CD14-positive monocyte (primary cell): ENCODE data around the gene FBXL13. TPM values are rescaled to one million over a fixed set of nuclear protein-coding genes. Genes with fewer than 3 reads are reported as not detected.
A peak's percentile ranks its signal among the peaks of the same experiment; 100 is the strongest.

Source experiments
- DNase-seq, 3 donors: peaks; one replicate each; pipeline ENCODE4 v3.0.0-alpha.2; 2011 to 2022
- H2AFZ ChIP-seq: 2 replicates; pipeline ENCODE4 v1.6.0; 2012; ENCODE audit warnings: mild to moderate bottlenecking, low read depth, low read length, inconsistent platforms; ENCODE audit not compliant: insufficient read depth, poor library complexity, severe bottlenecking
- H3K27ac ChIP-seq, 2 donors: 1 replicate in 1 of 2; 2 replicates in 1 of 2; pipeline ENCODE4 v1.5.1; 2012 to 2013; ENCODE audit warnings: low read length in 2 of 2, control low read depth in 1 of 2, inconsistent platforms in 1 of 2, low read depth in 1 of 2, mild to moderate bottlenecking in 1 of 2
- H3K27me3 ChIP-seq, 2 donors: one replicate each; pipeline versions ENCODE4 v1.6.0 to v1.6.1; 2011 to 2013; ENCODE audit warnings: low read length in 2 of 2; ENCODE audit not compliant: control insufficient read depth in 2 of 2, insufficient read depth in 2 of 2
- H3K36me3 ChIP-seq, 2 donors: replicated peaks in 1 of 2; 1 replicate in 1 of 2; 2 replicates in 1 of 2; pipeline versions ENCODE4 v1.5.1 to v1.6.1; 2012 to 2013; ENCODE audit warnings: low read length in 2 of 2, control low read depth in 1 of 2, inconsistent platforms in 1 of 2, mild to moderate bottlenecking in 1 of 2; ENCODE audit not compliant: insufficient read depth in 2 of 2, control insufficient read depth in 1 of 2
- H3K4me1 ChIP-seq, 2 donors: 1 replicate in 1 of 2; 2 replicates in 1 of 2; pipeline versions ENCODE4 v1.5.1 to v1.6.1; 2012 to 2013; ENCODE audit warnings: low read length in 2 of 2, control low read depth in 1 of 2, inconsistent platforms in 1 of 2, mild to moderate bottlenecking in 1 of 2, moderate library complexity in 1 of 2; ENCODE audit not compliant: insufficient read depth in 2 of 2, control insufficient read depth in 1 of 2
- H3K4me2 ChIP-seq: replicated peaks from 2 replicates; pipeline ENCODE3; 2012; ENCODE audit warnings: low read length, moderate library complexity, mild to moderate bottlenecking; ENCODE audit not compliant: poor library complexity, severe bottlenecking; ENCODE audit errors: extremely low read depth
- H3K4me3 ChIP-seq, 3 experiments: fragments of 200-600 bp in 1 of 3; sonication (generic) in 1 of 3; replicated peaks in 1 of 3; 1 replicate in 2 of 3; 2 replicates in 1 of 3; pipeline ENCODE4 v1.5.1; 2011 to 2013; ENCODE audit warnings: low read length in 3 of 3, mild to moderate bottlenecking in 3 of 3, control low read depth in 2 of 3, low read depth in 2 of 3, inconsistent platforms in 1 of 3, moderate library complexity in 1 of 3
- H3K79me2 ChIP-seq: 2 replicates; pipeline ENCODE4 v1.6.0; 2012; ENCODE audit warnings: mild to moderate bottlenecking, control low read depth, inconsistent platforms, low read length, moderate library complexity; ENCODE audit not compliant: insufficient read depth
- H3K9ac ChIP-seq: 2 replicates; pipeline ENCODE4 v1.6.0; 2017; ENCODE audit warnings: low read length, mild to moderate bottlenecking; ENCODE audit not compliant: insufficient read depth, poor library complexity, severe bottlenecking
- H3K9me3 ChIP-seq, 2 donors: replicated peaks in 1 of 2; 1 replicate in 1 of 2; 2 replicates in 1 of 2; pipeline versions ENCODE4 v1.5.1 to v1.6.1; 2012 to 2013; ENCODE audit warnings: low read length in 2 of 2, control low read depth in 1 of 2; ENCODE audit not compliant: control insufficient read depth in 1 of 2, insufficient read depth in 1 of 2
- H4K20me1 ChIP-seq: 2 replicates; pipeline ENCODE4 v1.6.0; 2012; ENCODE audit warnings: mild to moderate bottlenecking, low read length, control low read depth, moderate library complexity; ENCODE audit not compliant: insufficient read depth
- H3K27ac Mint-ChIP-seq, 7 donors: one replicate each; pipeline ENCODE4 v1.8.0; 2020; ENCODE audit warnings: mild to moderate bottlenecking in 7 of 7, mixed read lengths in 7 of 7, moderate library complexity in 6 of 7, inconsistent platforms in 2 of 7
- H3K27me3 Mint-ChIP-seq, 3 donors: one replicate each; pipeline ENCODE4 v1.8.0; 2021 to 2022; ENCODE audit warnings: low read depth in 3 of 3, mild to moderate bottlenecking in 3 of 3, mixed read lengths in 3 of 3, moderate library complexity in 3 of 3, inconsistent platforms in 1 of 3
- H3K36me3 Mint-ChIP-seq, 2 donors: one replicate each; pipeline ENCODE4 v1.8.0; 2020; ENCODE audit warnings: mixed read lengths in 2 of 2, inconsistent platforms in 1 of 2, mild to moderate bottlenecking in 1 of 2
- H3K4me1 Mint-ChIP-seq: one replicate; pipeline ENCODE4 v1.8.0; 2020; ENCODE audit warnings: mild to moderate bottlenecking, mixed read lengths
- H3K4me3 Mint-ChIP-seq, 2 donors: one replicate each; pipeline ENCODE4 v1.8.0; 2020; ENCODE audit warnings: mild to moderate bottlenecking in 2 of 2, mixed read lengths in 2 of 2, moderate library complexity in 1 of 2
- H3K9me3 Mint-ChIP-seq, 7 donors: one replicate each; pipeline ENCODE4 v1.8.0; 2020 to 2022; ENCODE audit warnings: mixed read lengths in 7 of 7, mild to moderate bottlenecking in 6 of 7, moderate library complexity in 6 of 7, inconsistent platforms in 2 of 7
- WGBS: methylation state at CpG from one replicate; pipeline ENCODE4 v1.1.5; 2013; ENCODE audit warnings: missing lambda C conversion rate; ENCODE audit not compliant: insufficient coverage; 5-methylcytosine and 5-hydroxymethylcytosine counted together
- intact Hi-C, 2 donors: fragments of 100-400 bp; cut with micrococcal nuclease; formaldehyde crosslinking; loops; one replicate each; pipeline versions ENCODE4 v1.15.0 to v1.15.1; 2023
- polyA plus RNA-seq, 3 donors: library from polyadenylated mRNA; depleted of rRNA in 1 of 3; unstranded in 2 of 3; stranded (reverse) in 1 of 3; fragments of 300-500 nt in 2 of 3; fragments of >200 nt in 1 of 3; fragmentation: Illumina TruSeq in 2 of 3; gene quantifications; 1 replicate in 2 of 3; 2 replicates in 1 of 3; pipeline ENCODE4 v1.2.3, GENCODE V29; 2012 to 2021
- TF ChIP-seq, protein P1 (sequence below): fragments of 200-600 bp; IDR thresholded peaks from one replicate; pipeline ENCODE4 v1.8.0; 2022; ENCODE audit warnings: antibody characterized with exemption, mild to moderate bottlenecking

FBXL13 gene
- polyA plus RNA-seq, 3 donors, result 0.05 TPM; not detected in 2

DNA sequence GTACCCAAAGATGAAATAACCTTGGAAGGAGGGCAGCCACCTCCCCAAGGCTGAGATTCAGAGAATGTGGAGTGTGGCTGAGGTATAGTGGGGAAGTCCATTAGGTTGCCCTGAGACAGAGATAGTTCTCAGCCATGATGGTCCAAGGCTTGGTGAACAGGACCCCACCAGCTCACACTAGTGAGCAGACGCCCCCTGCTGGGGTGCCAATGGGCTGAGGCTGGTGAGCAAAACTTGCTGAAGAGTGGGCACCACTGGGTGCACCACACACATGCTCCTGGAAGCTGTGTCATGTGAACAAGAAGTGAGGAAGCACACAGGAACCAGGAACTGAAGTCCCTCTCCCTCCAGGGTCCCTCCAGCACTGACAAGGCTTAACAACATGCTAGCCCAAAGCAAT is 8.9 kb downstream of the FBXL13 start:
- DNase-seq, result peak; percentile 8 to 38 (median 26)
- peaks cover 0 to 4% (median 0%) of the 10 kb centered on the region in 3 donors for H3K27me3 Mint-ChIP-seq
- TF ChIP-seq, protein P1, sequence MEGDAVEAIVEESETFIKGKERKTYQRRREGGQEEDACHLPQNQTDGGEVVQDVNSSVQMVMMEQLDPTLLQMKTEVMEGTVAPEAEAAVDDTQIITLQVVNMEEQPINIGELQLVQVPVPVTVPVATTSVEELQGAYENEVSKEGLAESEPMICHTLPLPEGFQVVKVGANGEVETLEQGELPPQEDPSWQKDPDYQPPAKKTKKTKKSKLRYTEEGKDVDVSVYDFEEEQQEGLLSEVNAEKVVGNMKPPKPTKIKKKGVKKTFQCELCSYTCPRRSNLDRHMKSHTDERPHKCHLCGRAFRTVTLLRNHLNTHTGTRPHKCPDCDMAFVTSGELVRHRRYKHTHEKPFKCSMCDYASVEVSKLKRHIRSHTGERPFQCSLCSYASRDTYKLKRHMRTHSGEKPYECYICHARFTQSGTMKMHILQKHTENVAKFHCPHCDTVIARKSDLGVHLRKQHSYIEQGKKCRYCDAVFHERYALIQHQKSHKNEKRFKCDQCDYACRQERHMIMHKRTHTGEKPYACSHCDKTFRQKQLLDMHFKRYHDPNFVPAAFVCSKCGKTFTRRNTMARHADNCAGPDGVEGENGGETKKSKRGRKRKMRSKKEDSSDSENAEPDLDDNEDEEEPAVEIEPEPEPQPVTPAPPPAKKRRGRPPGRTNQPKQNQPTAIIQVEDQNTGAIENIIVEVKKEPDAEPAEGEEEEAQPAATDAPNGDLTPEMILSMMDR, result peak; percentile 25
- H4K20me1 ChIP-seq, result no peaks in the 10 kb centered on the region
- no peaks in the 10 kb centered on the region for H3K36me3 ChIP-seq
- H3K36me3 Mint-ChIP-seq, result no peaks in the 10 kb centered on the region
- H3K4me2 ChIP-seq, result no peak overlapping the region
- no peak overlapping the region for H3K27ac ChIP-seq
- H3K9me3 ChIP-seq, result no peaks in the 10 kb centered on the region
- H3K9ac ChIP-seq, result no peak overlapping the region
- intact Hi-C loops, result loop anchor here in 1 of 2 donors (10.0 kb wide), 1 partner anchor 311 kb away; no protein-coding TSS in a partner anchor
- no peaks in the 10 kb centered on the region for H3K4me1 ChIP-seq
- no peaks in the 10 kb centered on the region for H3K79me2 ChIP-seq
- peaks cover 0 to 5% (median 0%) of the 10 kb centered on the region in 7 donors for H3K9me3 Mint-ChIP-seq
- no peak overlapping the region for H3K4me3 ChIP-seq
- no peak overlapping the region for H3K4me3 Mint-ChIP-seq
- peaks cover 4% of the 10 kb centered on the region for H3K4me1 Mint-ChIP-seq
- 50% methylated on average over 1 of the region's 1 CpG for WGBS
- no peak overlapping the region for H2AFZ ChIP-seq
- peak overlapping the region in 1 of 7 donors; percentile 5 for H3K27ac Mint-ChIP-seq
- H3K27me3 ChIP-seq, result no peaks in the 10 kb centered on the region

DNA sequence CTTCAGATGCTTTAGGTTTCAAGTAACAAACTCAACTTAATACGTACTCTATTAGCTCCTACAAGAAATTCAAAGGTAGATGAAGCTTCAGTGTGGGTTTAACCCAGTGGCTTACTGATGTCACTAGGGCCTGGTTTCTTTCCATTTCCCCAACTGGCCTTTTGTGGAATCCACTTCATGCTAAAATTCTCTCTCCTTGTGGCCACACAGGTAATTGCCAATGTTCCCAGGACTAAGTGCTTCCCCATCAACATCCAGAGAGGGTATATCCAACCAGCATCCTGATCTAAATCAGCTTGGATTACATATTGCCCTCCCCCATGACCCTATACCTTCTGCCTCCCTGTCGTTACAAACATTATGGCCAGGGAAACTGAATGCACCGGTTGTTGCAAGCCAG is 10.7 kb downstream of the FBXL13 start:
- no peaks in the 10 kb centered on the region for H3K27me3 ChIP-seq
- no peak overlapping the region for H2AFZ ChIP-seq
- H3K4me1 ChIP-seq, result peaks cover 0 to 4% of the 10 kb centered on the region in 2 donors
- WGBS, result 100% methylated on average over 1 of the region's 3 CpGs
- no peaks in the 10 kb centered on the region for H4K20me1 ChIP-seq
- no peak overlapping the region for H3K4me2 ChIP-seq
- H3K9me3 ChIP-seq, result no peaks in the 10 kb centered on the region
- Mint-ChIP-seq H3K36me3 (no peaks in the 10 kb centered on the region), H3K9me3 (peaks cover 0 to 4% (median 0%) of the 10 kb centered on the region in 7 donors), H3K27ac (no peak overlapping the region), H3K4me3 (no peak overlapping the region), H3K27me3 (peaks cover 0 to 4% (median 0%) of the 10 kb centered on the region in 3 donors), H3K4me1 (peaks cover 11% of the 10 kb centered on the region)
- no peak overlapping the region for H3K27ac ChIP-seq
- intact Hi-C loops, result loop anchor here (5.0 to 10.0 kb wide), 2 partner anchors 307 to 309 kb away; no protein-coding TSS in a partner anchor
- no peaks in the 10 kb centered on the region for H3K79me2 ChIP-seq
- no peak overlapping the region for H3K4me3 ChIP-seq
- DNase-seq, result no peak
- H3K9ac ChIP-seq, result no peak overlapping the region
- TF ChIP-seq, protein P1, result no peak
- H3K36me3 ChIP-seq, result no peaks in the 10 kb centered on the region
